Smooth muscle cell of the brain vasculature (primary cell): Measurements from ENCODE around the gene C5orf46.
"Not testable (repeated sequence)": the region's sequence is repeated elsewhere in the genome, so short reads cannot be mapped to it uniquely, and the experiment has no call there.

Source experiments
- DNase-seq: peaks from one replicate; pipeline ENCODE4 v3.0.0-alpha.2; 2012; ENCODE audit warnings: low read depth, low spot score

C5orf46 gene

GRCh38 chr5:147906326-147907095, at the start of gene C5orf46:
C5orf46 (minus strand) TSS chr5:147906538; CDS start chr5:147906501, 37 bp downstream.
- no peak for DNase-seq

- DNase-seq: no peak
Measured at GRCh38 chr5:147954971-147955370, 48.6 kb upstream of the C5orf46 start.

- no peak for DNase-seq
Measured at GRCh38 chr5:147949711-147950573, 43.6 kb upstream of the C5orf46 start.

- DNase-seq: not testable (repeated sequence)
Measured at GRCh38 chr5:147946658-147947274, 40.4 kb upstream of the C5orf46 start.

- no peak for DNase-seq
Measured at GRCh38 chr5:147939431-147940114, 33.2 kb upstream of the C5orf46 start.

- peak; percentile 7 for DNase-seq
Measured at GRCh38 chr5:147935032-147935431, 28.7 kb upstream of the C5orf46 start.

- no peak for DNase-seq
Measured at GRCh38 chr5:147930769-147931168, 24.4 kb upstream of the C5orf46 start.

GRCh38 chr5:147927901-147928300, 21.6 kb upstream of the C5orf46 start:
- DNase-seq: no peak

- DNase-seq: no peak
Measured at GRCh38 chr5:147925020-147925419, 18.7 kb upstream of the C5orf46 start.

GRCh38 chr5:147921136-147921535, 14.8 kb upstream of the C5orf46 start:
- DNase-seq: no peak

- no peak for DNase-seq
Measured at GRCh38 chr5:147920420-147921030, 14.2 kb upstream of the C5orf46 start.

- no peak for DNase-seq
Measured at GRCh38 chr5:147918899-147919298, 12.6 kb upstream of the C5orf46 start.

- no peak for DNase-seq
Measured at GRCh38 chr5:147918101-147918685, 11.9 kb upstream of the C5orf46 start.

GRCh38 chr5:147913786-147914185, 7.4 kb upstream of the C5orf46 start:
- DNase-seq: no peak

GRCh38 chr5:147912011-147912410, 5.7 kb upstream of the C5orf46 start:
- DNase-seq: no peak

GRCh38 chr5:147911427-147911826, 5.1 kb upstream of the C5orf46 start:
- no peak for DNase-seq

- no peak for DNase-seq
Measured at GRCh38 chr5:147904110-147904509, 2.2 kb downstream of the C5orf46 start.

GRCh38 chr5:147902609-147903115, 3.7 kb downstream of the C5orf46 start:
- DNase-seq: no peak

GRCh38 chr5:147901599-147902039, 4.7 kb downstream of the C5orf46 start:
- DNase-seq: no peak

GRCh38 chr5:147898875-147899401, 7.4 kb downstream of the C5orf46 start:
- no peak for DNase-seq
